Activated CD4-positive, alpha-beta T cell treated with anti-CD3 and anti-CD28 coated beads, Interleukin-2, amount 10 ng/mL, durations not matched to agents 24 days and 14 days (primary cell): Measurements from ENCODE around the gene SBK3. TPM values are rescaled to one million over a fixed set of nuclear protein-coding genes. Genes with fewer than 3 reads are reported as not detected.
A peak's percentile ranks its signal among the peaks of the same experiment; 100 is the strongest.
"Not testable (repeated sequence)": the region's sequence is repeated elsewhere in the genome, so short reads cannot be mapped to it uniquely, and the experiment has no call there.

Experiments used
- DNase-seq: peaks from one replicate; pipeline ENCODE4 v3.0.0; 2022
- H3K27ac Mint-ChIP-seq: one replicate; pipeline ENCODE4 v1.8.0; 2022; ENCODE audit warnings: mild to moderate bottlenecking, mixed read lengths
- H3K27me3 Mint-ChIP-seq: one replicate; pipeline ENCODE4 v1.8.0; 2022; ENCODE audit warnings: mixed read lengths
- H3K36me3 Mint-ChIP-seq: one replicate; pipeline ENCODE4 v1.8.0; 2022; ENCODE audit warnings: low read depth, mild to moderate bottlenecking, mixed read lengths
- H3K4me1 Mint-ChIP-seq: one replicate; pipeline ENCODE4 v1.8.0; 2021; ENCODE audit warnings: mixed read lengths
- H3K4me3 Mint-ChIP-seq: one replicate; pipeline ENCODE4 v1.8.0; 2022; ENCODE audit warnings: mild to moderate bottlenecking, moderate library complexity, mixed read lengths
- H3K9me3 Mint-ChIP-seq: one replicate; pipeline ENCODE4 v1.8.0; 2021; ENCODE audit warnings: mixed read lengths
- intact Hi-C: fragments of 100-400 bp; cut with micrococcal nuclease; formaldehyde crosslinking; loops from one replicate; pipeline ENCODE4 v1.15.1; 2023
- total RNA-seq: library from RNA; stranded (reverse); gene quantifications from 2 replicates; pipeline ENCODE4 v1.2.3, GENCODE V29; 2022

SBK3 gene
- total RNA-seq, result not detected in 2 replicates

GRCh38 chr19:55545443-55545842 lies at the start of gene SBK3:
TSS of gene SBK3 (minus strand) at chr19:55545543. CDS start at chr19:55545543, 0 bp downstream.
- H3K36me3 Mint-ChIP-seq, result no peaks in the 10 kb centered on the region
- DNase-seq, result no peak
- intact Hi-C loops, result no loop called here
- peaks cover 3% of the 10 kb centered on the region for H3K4me1 Mint-ChIP-seq
- peaks cover 11% of the 10 kb centered on the region for H3K9me3 Mint-ChIP-seq
- H3K27me3 Mint-ChIP-seq, result peaks cover 3% of the 10 kb centered on the region
- H3K27ac Mint-ChIP-seq, result no peak within 1 kb of the TSS
- H3K4me3 Mint-ChIP-seq, result no peak within 1 kb of the TSS

GRCh38 chr19:55593096-55593772 lies 47.9 kb upstream of the SBK3 start:
- DNase-seq, result no peak
- no peaks in the 10 kb centered on the region for H3K27me3 Mint-ChIP-seq
- no peak overlapping the region for H3K27ac Mint-ChIP-seq
- peaks cover 35% of the 10 kb centered on the region for H3K36me3 Mint-ChIP-seq
- H3K4me3 Mint-ChIP-seq, result no peak overlapping the region
- intact Hi-C loops, result no loop called here
- H3K4me1 Mint-ChIP-seq, result peaks cover 8% of the 10 kb centered on the region
- H3K9me3 Mint-ChIP-seq, result peaks cover 5% of the 10 kb centered on the region

GRCh38 chr19:55592391-55593090 lies 47.2 kb upstream of the SBK3 start:
- Mint-ChIP-seq H3K4me1 (peaks cover 5% of the 10 kb centered on the region), H3K36me3 (peaks cover 33% of the 10 kb centered on the region), H3K27me3 (no peaks in the 10 kb centered on the region), H3K9me3 (peaks cover 5% of the 10 kb centered on the region), H3K4me3 (no peak overlapping the region), H3K27ac (no peak overlapping the region)
- intact Hi-C loops, result no loop called here
- no peak for DNase-seq

- Mint-ChIP-seq H3K27ac (no peak overlapping the region), H3K4me3 (no peak overlapping the region), H3K36me3 (peaks cover 28% of the 10 kb centered on the region), H3K9me3 (peaks cover 5% of the 10 kb centered on the region), H3K4me1 (peaks cover 12% of the 10 kb centered on the region), H3K27me3 (peaks cover 7% of the 10 kb centered on the region)
- DNase-seq, result no peak
- intact Hi-C loops, result no loop called here
Observed at GRCh38 chr19:55591555-55591954, 46.2 kb upstream of the SBK3 start.

GRCh38 chr19:55590617-55591016 lies 45.3 kb upstream of the SBK3 start:
- Mint-ChIP-seq H3K36me3 (peaks cover 19% of the 10 kb centered on the region), H3K4me3 (no peak overlapping the region)
- peak; percentile 67 for DNase-seq

GRCh38 chr19:55590109-55590508 lies 44.8 kb upstream of the SBK3 start:
- H3K9me3 Mint-ChIP-seq, result peaks cover 4% of the 10 kb centered on the region
- no peak overlapping the region for H3K27ac Mint-ChIP-seq
- H3K27me3 Mint-ChIP-seq, result peaks cover 19% of the 10 kb centered on the region
- H3K4me1 Mint-ChIP-seq, result peaks cover 17% of the 10 kb centered on the region
- H3K4me3 Mint-ChIP-seq, result no peak overlapping the region
- intact Hi-C loops, result no loop called here
- H3K36me3 Mint-ChIP-seq, result peaks cover 14% of the 10 kb centered on the region
- DNase-seq, result no peak

More at GRCh38 chr19:55590617-55591016, 45.3 kb upstream of the SBK3 start:
- Mint-ChIP-seq H3K27ac (no peak overlapping the region), H3K4me1 (peaks cover 14% of the 10 kb centered on the region), H3K27me3 (peaks cover 14% of the 10 kb centered on the region), H3K9me3 (peaks cover 5% of the 10 kb centered on the region)
- intact Hi-C loops, result no loop called here

- intact Hi-C loops, result no loop called here
- Mint-ChIP-seq H3K4me3 (no peak overlapping the region), H3K27ac (no peak overlapping the region), H3K9me3 (no peaks in the 10 kb centered on the region), H3K36me3 (peaks cover 8% of the 10 kb centered on the region), H3K4me1 (peaks cover 14% of the 10 kb centered on the region), H3K27me3 (peaks cover 26% of the 10 kb centered on the region)
- no peak for DNase-seq
Observed at GRCh38 chr19:55588738-55589137, 43.4 kb upstream of the SBK3 start.

- Mint-ChIP-seq H3K36me3 (peaks cover 5% of the 10 kb centered on the region), H3K27ac (no peak overlapping the region), H3K4me1 (peaks cover 14% of the 10 kb centered on the region), H3K27me3 (peaks cover 26% of the 10 kb centered on the region), H3K9me3 (no peaks in the 10 kb centered on the region), H3K4me3 (peak overlapping the region; percentile 85)
- intact Hi-C loops, result loop anchor here (1.0 kb wide), 2 partner anchors 12 to 19 kb away; partner anchors contain the start of gene FIZ1
- peak; percentile 98 for DNase-seq
Observed at GRCh38 chr19:55586976-55587668, 41.8 kb upstream of the SBK3 start.

- Mint-ChIP-seq H3K9me3 (no peaks in the 10 kb centered on the region), H3K27me3 (peaks cover 26% of the 10 kb centered on the region), H3K36me3 (no peaks in the 10 kb centered on the region), H3K4me3 (peak overlapping the region; percentile 57), H3K4me1 (peaks cover 21% of the 10 kb centered on the region), H3K27ac (no peak overlapping the region)
- intact Hi-C loops, result no loop called here
- DNase-seq, result peak; percentile 73
Observed at GRCh38 chr19:55585658-55586339, 40.5 kb upstream of the SBK3 start.

- intact Hi-C loops, result loop anchor here (5.0 kb wide), 1 partner anchor 37 kb away; the partner anchor contains the start of gene ZNF784
- H3K27ac Mint-ChIP-seq, result no peak overlapping the region
- no peak overlapping the region for H3K4me3 Mint-ChIP-seq
- H3K4me1 Mint-ChIP-seq, result peaks cover 23% of the 10 kb centered on the region
- H3K9me3 Mint-ChIP-seq, result no peaks in the 10 kb centered on the region
- peak; percentile 54 for DNase-seq
- peaks cover under 1% of the 10 kb centered on the region for H3K36me3 Mint-ChIP-seq
- peaks cover 26% of the 10 kb centered on the region for H3K27me3 Mint-ChIP-seq
Observed at GRCh38 chr19:55584871-55585270, 39.5 kb upstream of the SBK3 start.

- H3K27ac Mint-ChIP-seq, H3K9me3 Mint-ChIP-seq, H3K4me3 Mint-ChIP-seq, H3K36me3 Mint-ChIP-seq, DNase-seq: not testable (repeated sequence)
- Mint-ChIP-seq H3K4me1 (peaks cover 27% of the 10 kb centered on the region), H3K27me3 (peaks cover 26% of the 10 kb centered on the region)
- intact Hi-C loops, result loop anchor here (5.0 kb wide), 1 partner anchor 38 kb away; the partner anchor contains the start of gene ZNF784
Observed at GRCh38 chr19:55583897-55584296, 38.6 kb upstream of the SBK3 start.

GRCh38 chr19:55582284-55582683 lies 36.9 kb upstream of the SBK3 start:
- H3K4me3 Mint-ChIP-seq, H3K36me3 Mint-ChIP-seq, H3K9me3 Mint-ChIP-seq, DNase-seq, H3K27ac Mint-ChIP-seq: not testable (repeated sequence)
- intact Hi-C loops, result loop anchor here (5.0 kb wide), 1 partner anchor 40 kb away; the partner anchor contains the start of gene ZNF784
- Mint-ChIP-seq H3K4me1 (peaks cover 25% of the 10 kb centered on the region), H3K27me3 (peaks cover 24% of the 10 kb centered on the region)

- no peak overlapping the region for H3K27ac Mint-ChIP-seq
- intact Hi-C loops, result loop anchor here (2.0 to 5.0 kb wide), 3 partner anchors 17 to 65 kb away; partner anchors contain the start of genes FIZ1 and ZNF784
- DNase-seq, result no peak
Observed at GRCh38 chr19:55581823-55582223, 36.5 kb upstream of the SBK3 start.

More at GRCh38 chr19:55581823-55582223, 36.5 kb upstream of the SBK3 start:
- Mint-ChIP-seq H3K4me1 (peaks cover 22% of the 10 kb centered on the region), H3K27me3 (peaks cover 21% of the 10 kb centered on the region), H3K36me3 (peaks cover 8% of the 10 kb centered on the region), H3K4me3 (peak overlapping the region; percentile 35), H3K9me3 (no peaks in the 10 kb centered on the region)
